Activated T-cell treated with anti-CD3 and anti-CD28 coated beads, Interleukin-2, amount 50 U/mL, for 4 hours (primary cell): ENCODE measurements around the gene CCL17. TPM values are rescaled to one million over a fixed set of nuclear protein-coding genes. Genes with fewer than 3 reads are reported as not detected.
"Not testable (repeated sequence)": the region's sequence is repeated elsewhere in the genome, so short reads cannot be mapped to it uniquely, and the experiment has no call there.

Experiments used
- ATAC-seq, 2 donors: fragments of 200-7000 bp; cut with Tn5 transposase; one replicate each; pipeline ENCODE4 v1.10.0; 2021
- DNase-seq: peaks from one replicate; pipeline ENCODE4 v3.0.0-alpha.2; 2020
- H3K27me3 Mint-ChIP-seq: one replicate; pipeline ENCODE4 v1.8.0; 2021; ENCODE audit warnings: low read depth, mixed read lengths
- H3K36me3 Mint-ChIP-seq: one replicate; pipeline ENCODE4 v1.8.0; 2022; ENCODE audit warnings: mixed read lengths; ENCODE audit not compliant: insufficient read depth
- H3K4me1 Mint-ChIP-seq: one replicate; pipeline ENCODE4 v1.8.0; 2021; ENCODE audit warnings: low read depth, mixed read lengths
- H3K4me3 Mint-ChIP-seq: one replicate; pipeline ENCODE4 v1.8.0; 2021; ENCODE audit warnings: mild to moderate bottlenecking, moderate library complexity, mixed read lengths
- H3K9me3 Mint-ChIP-seq: one replicate; pipeline ENCODE4 v1.8.0; 2021; ENCODE audit warnings: mixed read lengths
- total RNA-seq, 3 donors: library from RNA; stranded (reverse); gene quantifications; one replicate each; pipeline ENCODE4 v1.2.1, GENCODE V29; 2021

CCL17 gene
- total RNA-seq, 3 donors from 2014 or later = 11.0 to 41.5 (median 26.2) TPM

- DNase-seq = no peak
- Mint-ChIP-seq H3K9me3 (no peaks in the 10 kb centered on the region), H3K4me3 (no peak overlapping the region), H3K4me1 (peaks cover 9% of the 10 kb centered on the region), H3K36me3 (peaks cover 4% of the 10 kb centered on the region), H3K27me3 (no peaks in the 10 kb centered on the region)
- no peak for ATAC-seq
Measured at GRCh38 chr16:57423152-57423551, 18.6 kb downstream of the CCL17 start.

DNA sequence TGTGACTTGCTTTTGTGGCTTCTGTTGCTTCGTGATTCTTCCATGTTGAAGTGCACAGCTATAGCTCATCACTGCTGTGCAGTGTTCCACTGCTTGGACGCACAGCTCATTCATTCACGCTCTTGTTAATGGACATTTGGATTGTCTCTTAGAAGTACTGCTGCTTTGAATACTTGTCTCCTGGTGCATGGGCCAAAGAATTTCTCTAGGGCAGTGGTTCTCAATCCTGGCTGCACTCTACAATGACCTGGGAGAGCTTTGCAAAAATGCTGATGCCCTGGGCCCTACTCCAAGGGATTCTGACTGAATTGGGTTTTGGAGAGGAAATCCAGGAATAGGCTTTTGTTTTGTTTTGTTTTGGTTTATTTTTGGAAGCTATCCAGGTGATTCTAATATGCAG, 20.0 kb downstream of the CCL17 start:
- H3K4me1 Mint-ChIP-seq = no peaks in the 10 kb centered on the region
- peaks cover 14% of the 10 kb centered on the region for H3K36me3 Mint-ChIP-seq
- H3K27me3 Mint-ChIP-seq = no peaks in the 10 kb centered on the region
- no peak for ATAC-seq
- DNase-seq = no peak
- no peak overlapping the region for H3K4me3 Mint-ChIP-seq
- H3K9me3 Mint-ChIP-seq = no peaks in the 10 kb centered on the region

GRCh38 chr16:57426356-57426755, 21.8 kb downstream of the CCL17 start:
- ATAC-seq = no peak
- H3K36me3 Mint-ChIP-seq = peaks cover 29% of the 10 kb centered on the region

DNA sequence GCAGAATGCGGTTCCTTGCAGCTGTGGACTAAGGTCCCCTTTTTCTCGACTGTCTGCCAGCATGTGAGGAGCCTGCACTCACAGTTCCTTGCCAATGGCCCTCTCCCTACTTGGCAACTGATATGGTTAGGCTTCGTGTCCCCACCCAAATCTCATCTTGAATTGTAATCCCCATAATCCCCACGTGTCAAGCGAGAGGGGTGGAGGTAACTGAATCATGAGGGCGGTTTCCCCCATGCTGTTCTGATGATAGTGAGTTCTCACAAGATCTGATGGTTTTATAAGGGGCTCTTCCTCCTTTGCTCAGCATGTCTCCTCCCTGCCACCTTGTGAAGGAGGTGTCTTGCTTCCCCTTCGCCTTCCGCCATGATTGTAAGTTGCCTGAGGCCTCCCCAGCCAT, 22.7 kb downstream of the CCL17 start:
- Mint-ChIP-seq H3K36me3 (peaks cover 31% of the 10 kb centered on the region), H3K4me3 (no peak overlapping the region), H3K9me3 (no peaks in the 10 kb centered on the region), H3K4me1 (peaks cover 1% of the 10 kb centered on the region), H3K27me3 (no peaks in the 10 kb centered on the region)
- no peak for ATAC-seq
- DNase-seq = no peak

More at GRCh38 chr16:57426356-57426755, 21.8 kb downstream of the CCL17 start:
- no peak for DNase-seq
- Mint-ChIP-seq H3K27me3 (no peaks in the 10 kb centered on the region), H3K4me1 (no peaks in the 10 kb centered on the region), H3K9me3 (no peaks in the 10 kb centered on the region), H3K4me3 (no peak overlapping the region)

- Mint-ChIP-seq H3K4me3 (no peak overlapping the region), H3K9me3 (no peaks in the 10 kb centered on the region), H3K27me3 (no peaks in the 10 kb centered on the region), H3K36me3 (peaks cover 36% of the 10 kb centered on the region), H3K4me1 (peaks cover 6% of the 10 kb centered on the region)
- ATAC-seq (no peak), DNase-seq (no peak)
Measured at GRCh38 chr16:57427824-57428223, 23.3 kb downstream of the CCL17 start.

DNA sequence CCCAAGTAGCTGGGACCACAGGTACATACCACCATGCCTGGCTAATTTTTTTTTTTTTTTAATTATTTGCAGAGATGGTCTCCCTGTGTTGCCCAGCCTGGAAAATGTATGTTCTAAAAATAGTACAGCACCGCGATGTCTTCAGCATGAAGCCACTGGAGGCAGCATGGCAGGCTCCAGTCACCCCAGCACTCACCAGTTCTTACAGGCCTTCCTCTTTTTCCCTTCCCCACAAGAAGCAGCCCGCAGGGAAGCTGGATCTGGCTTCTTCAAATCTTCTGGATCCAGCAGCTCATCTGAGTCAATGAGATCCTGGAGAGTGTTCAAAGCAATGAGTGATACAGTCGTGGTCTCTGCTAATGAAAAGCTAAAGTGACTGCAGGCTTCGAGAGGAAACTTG, 26.4 kb downstream of the CCL17 start:
- Mint-ChIP-seq H3K27me3 (no peaks in the 10 kb centered on the region), H3K9me3 (no peaks in the 10 kb centered on the region), H3K4me1 (peaks cover 30% of the 10 kb centered on the region), H3K36me3 (peaks cover 52% of the 10 kb centered on the region), H3K4me3 (no peak overlapping the region)
- DNase-seq (no peak), ATAC-seq (no peak)

- Mint-ChIP-seq H3K4me1 (peaks cover 30% of the 10 kb centered on the region), H3K36me3 (peaks cover 52% of the 10 kb centered on the region), H3K4me3 (no peak overlapping the region), H3K27me3 (no peaks in the 10 kb centered on the region), H3K9me3 (no peaks in the 10 kb centered on the region)
- no peak for DNase-seq
- ATAC-seq = no peak
Measured at GRCh38 chr16:57432505-57432904, 27.9 kb downstream of the CCL17 start.

GRCh38 chr16:57432989-57433388, 28.4 kb downstream of the CCL17 start:
- no peaks in the 10 kb centered on the region for H3K27me3 Mint-ChIP-seq
- no peak overlapping the region for H3K4me3 Mint-ChIP-seq
- no peaks in the 10 kb centered on the region for H3K9me3 Mint-ChIP-seq
- no peak for ATAC-seq
- no peak for DNase-seq
- H3K36me3 Mint-ChIP-seq = peaks cover 52% of the 10 kb centered on the region
- H3K4me1 Mint-ChIP-seq = peaks cover 30% of the 10 kb centered on the region

GRCh38 chr16:57434003-57434402, 29.4 kb downstream of the CCL17 start:
- Mint-ChIP-seq H3K36me3 (peaks cover 54% of the 10 kb centered on the region), H3K4me1 (peaks cover 30% of the 10 kb centered on the region), H3K9me3 (no peaks in the 10 kb centered on the region), H3K27me3 (no peaks in the 10 kb centered on the region), H3K4me3 (no peak overlapping the region)
- ATAC-seq (peak; percentile 18 to 55), DNase-seq (no peak)

- ATAC-seq (no peak), DNase-seq (no peak)
Measured at GRCh38 chr16:57435838-57436237, 31.3 kb downstream of the CCL17 start.

DNA sequence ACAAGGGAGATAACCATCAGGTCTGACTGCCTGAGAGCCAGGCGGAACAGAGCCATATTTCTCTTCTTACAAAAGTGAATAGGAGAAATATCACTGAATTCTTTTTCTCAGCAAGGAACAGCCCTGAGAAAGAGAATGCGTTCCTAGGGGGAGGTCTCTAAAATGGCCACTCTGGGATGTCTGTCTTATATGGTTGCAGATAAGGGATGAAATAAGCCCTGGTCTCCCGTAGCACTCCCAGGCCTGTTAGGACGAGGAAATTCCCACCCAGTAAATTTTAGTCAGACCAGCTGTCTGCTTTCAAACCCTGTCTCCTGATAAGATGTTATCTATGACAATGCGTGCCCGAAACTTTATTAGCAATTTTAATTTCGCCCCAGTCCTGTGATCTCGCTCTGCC, 35.4 kb downstream of the CCL17 start:
- Mint-ChIP-seq H3K36me3 (peaks cover 43% of the 10 kb centered on the region), H3K4me1 (peaks cover 11% of the 10 kb centered on the region), H3K9me3 (peaks cover 10% of the 10 kb centered on the region)
- H3K4me3 Mint-ChIP-seq, ATAC-seq, H3K27me3 Mint-ChIP-seq, DNase-seq: not testable (repeated sequence)

More at GRCh38 chr16:57435838-57436237, 31.3 kb downstream of the CCL17 start:
- peaks cover 30% of the 10 kb centered on the region for H3K4me1 Mint-ChIP-seq
- peaks cover 10% of the 10 kb centered on the region for H3K9me3 Mint-ChIP-seq
- no peaks in the 10 kb centered on the region for H3K27me3 Mint-ChIP-seq
- H3K4me3 Mint-ChIP-seq = no peak overlapping the region
- H3K36me3 Mint-ChIP-seq = peaks cover 61% of the 10 kb centered on the region

GRCh38 chr16:57440551-57440950, 36.0 kb downstream of the CCL17 start:
- H3K36me3 Mint-ChIP-seq = peaks cover 41% of the 10 kb centered on the region
- ATAC-seq, H3K27me3 Mint-ChIP-seq, DNase-seq, H3K4me3 Mint-ChIP-seq: not testable (repeated sequence)
- H3K4me1 Mint-ChIP-seq = peaks cover 12% of the 10 kb centered on the region
- H3K9me3 Mint-ChIP-seq = peaks cover 10% of the 10 kb centered on the region

- ATAC-seq (no peak), DNase-seq (no peak)
- Mint-ChIP-seq H3K4me3 (peak overlapping the region; percentile 33), H3K4me1 (peaks cover 30% of the 10 kb centered on the region), H3K27me3 (no peaks in the 10 kb centered on the region), H3K36me3 (peaks cover 17% of the 10 kb centered on the region), H3K9me3 (peaks cover 8% of the 10 kb centered on the region)
Measured at GRCh38 chr16:57444711-57445110, 40.1 kb downstream of the CCL17 start.

DNA sequence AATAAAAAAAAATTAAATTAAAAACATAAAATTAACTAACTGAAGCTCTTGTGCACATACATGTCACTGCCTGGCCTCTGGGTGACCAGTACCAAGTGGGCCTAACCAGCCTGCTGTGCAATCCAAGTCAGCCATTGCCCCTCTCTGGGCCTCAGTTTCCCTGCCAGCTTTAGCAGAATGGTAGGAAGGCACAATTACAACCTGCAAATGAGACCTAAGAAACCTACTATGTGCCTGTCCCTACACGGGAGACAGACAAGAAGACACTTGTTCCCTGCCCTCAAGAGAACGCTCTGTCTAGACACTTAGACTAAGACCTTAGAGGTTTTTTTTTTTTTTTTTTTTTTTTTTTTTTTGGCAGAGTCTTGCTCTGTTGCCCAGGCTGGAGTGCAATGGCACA, 40.9 kb downstream of the CCL17 start:
- Mint-ChIP-seq H3K4me3 (peak overlapping the region; percentile 94), H3K36me3 (peaks cover 9% of the 10 kb centered on the region), H3K27me3 (no peaks in the 10 kb centered on the region), H3K9me3 (peaks cover under 1% of the 10 kb centered on the region), H3K4me1 (peaks cover 33% of the 10 kb centered on the region)
- DNase-seq (no peak), ATAC-seq (no peak)

DNA sequence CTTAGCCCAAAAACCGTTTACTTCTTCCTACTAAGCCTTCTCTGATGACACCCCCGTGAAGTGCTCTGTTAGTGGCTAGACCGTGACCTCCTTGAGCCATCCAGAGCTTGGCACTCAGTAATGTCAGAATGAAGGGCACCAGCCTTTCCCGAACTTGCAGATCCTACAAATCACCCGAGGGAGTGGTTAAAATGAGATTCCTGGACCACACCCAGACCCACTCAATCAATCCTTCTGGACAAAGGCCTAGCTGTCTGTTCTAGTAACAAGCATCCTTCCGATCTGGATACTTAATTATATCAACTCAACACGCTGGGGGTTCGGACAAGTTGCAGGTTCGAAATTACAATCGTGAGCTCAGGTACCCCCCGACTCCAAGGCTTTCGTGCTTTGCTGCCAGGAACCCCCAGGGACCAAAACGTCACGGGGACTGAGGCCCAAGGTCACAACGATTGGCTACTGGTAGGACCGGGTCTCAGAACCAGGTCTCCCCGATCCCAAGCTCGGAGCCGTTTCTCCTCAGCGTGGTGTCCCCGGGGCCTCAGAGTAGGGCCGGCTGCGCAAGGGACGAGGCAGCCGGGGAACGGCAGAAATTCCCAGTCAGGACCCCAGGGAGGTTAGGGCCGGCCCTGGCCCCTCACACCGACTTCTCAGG, 42.1 kb downstream of the CCL17 start:
- no peaks in the 10 kb centered on the region for H3K27me3 Mint-ChIP-seq
- no peak for DNase-seq
- no peaks in the 10 kb centered on the region for H3K9me3 Mint-ChIP-seq
- peaks cover 33% of the 10 kb centered on the region for H3K4me1 Mint-ChIP-seq
- peak; percentile 28 to 38 for ATAC-seq
- H3K36me3 Mint-ChIP-seq = peaks cover 2% of the 10 kb centered on the region
- peak overlapping the region; percentile 94 for H3K4me3 Mint-ChIP-seq
